Transverse colon (tissue), 4 donors: ENCODE measurements around the gene KRTAP1-3.

Experiments used
- CTCF ChIP-seq, 5 experiments: fragments of 200-600 bp in 3 of 5; fragments of 450-650 bp in 2 of 5; sonication (generic) in 3 of 5; IDR thresholded peaks; 1 replicate in 2 of 5; 2 replicates in 3 of 5; pipeline ENCODE4 v1.5.1; 2016 to 2017; ENCODE audit warnings: antibody characterized with exemption in 5 of 5, inconsistent platforms in 3 of 5, mild to moderate bottlenecking in 2 of 5, moderate library complexity in 1 of 5
- EP300 ChIP-seq: sonication (generic); formaldehyde crosslinking; IDR thresholded peaks from one replicate; pipeline ENCODE4 v1.6.1; 2017; ENCODE audit warnings: antibody characterized with exemption, low read depth
- POLR2A ChIP-seq: fragments of 450-650 bp; IDR thresholded peaks from one replicate; pipeline ENCODE4 v1.6.1; 2016; ENCODE audit warnings: antibody characterized with exemption, mild to moderate bottlenecking, moderate library complexity
- POLR2AphosphoS5 ChIP-seq, 3 donors: sonication (generic); formaldehyde crosslinking; IDR thresholded peaks; one replicate each; pipeline ENCODE4 v1.6.1; 2016; ENCODE audit warnings: antibody characterized with exemption in 3 of 3

- TF ChIP-seq CTCF (IDR thresholded peaks at IDR 0.05) (no peak), POLR2AphosphoS5 (IDR thresholded peaks at IDR 0.05) (no peak), EP300 (no peak), POLR2A (no peak)
Observed at GRCh38 chr17:41082626-41083025, 48.0 kb upstream of the KRTAP1-3 start.
